Gastroesophageal sphincter (tissue), 3 donors: ENCODE measurements around the gene PAIP2B.

Source experiments
- CTCF ChIP-seq, 4 experiments: fragments of 200-600 bp in 2 of 4; fragments of 450-650 bp in 2 of 4; sonication (generic) in 1 of 4; IDR thresholded peaks; one replicate each; pipeline ENCODE4 v1.5.1; 2017 to 2019; ENCODE audit warnings: antibody characterized with exemption in 4 of 4, mild to moderate bottlenecking in 2 of 4, moderate library complexity in 2 of 4
- EP300 ChIP-seq: sonication (generic); formaldehyde crosslinking; IDR thresholded peaks from one replicate; pipeline ENCODE4 v1.6.1; 2017; ENCODE audit warnings: antibody characterized with exemption, mild to moderate bottlenecking
- POLR2A ChIP-seq, 2 donors: fragments of 450-650 bp; IDR thresholded peaks; one replicate each; pipeline ENCODE4 v1.6.1; 2017; ENCODE audit warnings: antibody characterized with exemption in 2 of 2, mild to moderate bottlenecking in 2 of 2, moderate library complexity in 1 of 2
- POLR2AphosphoS5 ChIP-seq: sonication (generic); formaldehyde crosslinking; IDR thresholded peaks from one replicate; pipeline ENCODE4 v1.6.1; 2017; ENCODE audit warnings: antibody characterized with exemption

GRCh38 chr2:71136174-71136573 is 90.7 kb downstream of the PAIP2B start:
- TF ChIP-seq CTCF (IDR thresholded peaks at IDR 0.05): no peak
- no peak for TF ChIP-seq POLR2A (IDR thresholded peaks at IDR 0.05)
- TF ChIP-seq POLR2AphosphoS5: no peak
- no peak for TF ChIP-seq EP300
